Measurements from ENCODE around the gene MSTN. TPM values are rescaled to one million over a fixed set of nuclear protein-coding genes. Genes with fewer than 3 reads are reported as not detected.
"Not testable (repeated sequence)": the region's sequence is repeated elsewhere in the genome, so short reads cannot be mapped to it uniquely, and the experiment has no call there.

MSTN gene
- total RNA-seq, 1 donor from 2014 or later, result 31.1 TPM

DNA sequence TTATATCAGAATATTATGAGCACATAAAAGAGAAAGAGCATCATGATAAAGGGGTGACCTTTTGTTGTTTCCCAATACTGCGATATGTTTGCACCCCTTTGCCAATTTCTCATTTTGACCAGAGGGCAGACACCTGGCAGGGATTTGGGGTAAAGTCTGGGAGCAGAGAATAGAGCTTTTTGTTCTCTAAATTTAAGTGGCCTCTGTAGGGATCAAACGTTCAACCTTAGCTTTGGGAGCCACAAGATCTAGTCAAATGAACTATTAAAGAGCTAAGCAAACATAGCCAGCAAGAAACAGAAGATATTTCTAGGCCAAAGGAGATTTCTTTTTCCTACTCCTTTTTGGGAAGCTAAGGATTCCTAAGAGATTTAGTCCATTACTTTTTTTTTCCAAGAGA lies 1.1 kb upstream of the MSTN start:
- DNase-seq, result peak; percentile 6

- DNase-seq, result peak; percentile 41
Measured at GRCh38 chr2:190062053-190062452, 476 bp downstream of the MSTN start.

DNA sequence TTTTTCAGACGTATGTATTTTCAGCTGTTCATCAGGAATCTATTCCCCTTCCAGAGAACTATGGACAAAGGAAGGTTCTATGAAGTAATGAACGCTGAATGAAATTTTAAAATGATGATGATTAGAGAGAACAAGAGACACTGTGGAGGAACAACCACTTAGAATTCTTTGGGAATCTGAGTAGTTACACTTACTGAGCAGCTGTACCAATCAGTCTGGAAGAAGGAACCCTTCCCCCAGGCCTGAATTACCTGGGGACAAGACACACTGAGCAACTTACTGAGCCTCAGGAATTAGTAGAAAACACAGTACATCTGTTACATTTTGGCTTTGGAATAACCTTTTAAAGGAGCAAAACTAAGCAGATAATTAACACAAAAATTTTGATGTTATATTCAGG lies 1.9 kb downstream of the MSTN start:
- DNase-seq, result peak; percentile 69

- peak; percentile 20 for DNase-seq
Measured at GRCh38 chr2:190060019-190060418, 2.5 kb downstream of the MSTN start.

DNA sequence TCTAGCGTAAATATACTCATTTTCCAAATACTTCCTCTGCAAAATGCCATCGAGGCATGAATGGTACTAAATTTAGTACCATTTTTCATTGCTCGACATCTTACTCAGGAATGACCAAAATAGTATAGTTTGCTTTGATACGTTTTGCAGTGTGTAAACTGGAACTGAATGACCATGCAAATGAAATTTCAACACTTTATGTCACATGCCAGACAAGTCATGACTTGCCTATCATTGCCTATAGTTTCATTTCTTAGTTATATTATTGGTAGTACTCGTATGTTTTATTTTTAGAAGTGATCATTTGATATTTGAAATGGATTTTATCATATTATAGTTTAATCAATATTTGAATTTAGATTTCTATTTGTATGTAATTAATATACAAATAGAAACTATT lies 9.1 kb downstream of the MSTN start:
- no peak for DNase-seq

DNA sequence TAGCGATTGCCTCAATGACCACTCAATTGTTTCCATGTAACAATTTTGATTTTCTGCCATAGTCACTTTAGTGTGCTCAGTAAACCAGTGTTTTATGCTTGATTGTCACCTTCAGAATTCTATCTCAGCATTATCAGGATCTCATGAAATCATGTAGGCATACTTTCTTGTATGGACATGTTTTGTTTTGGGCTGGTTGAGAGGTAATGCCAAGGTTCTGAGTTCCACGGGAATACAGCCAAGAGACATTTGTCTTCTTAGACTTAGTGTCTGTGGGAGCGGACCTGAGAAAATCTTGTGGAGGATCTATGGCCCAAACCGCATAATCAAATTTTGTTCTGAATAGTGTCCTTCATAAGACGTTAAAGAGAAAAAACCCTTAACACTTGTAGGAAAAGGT lies 10.2 kb downstream of the MSTN start:
- no peak for DNase-seq

GRCh38 chr2:190051223-190051622 lies 11.3 kb downstream of the MSTN start:
- no peak for DNase-seq

DNA sequence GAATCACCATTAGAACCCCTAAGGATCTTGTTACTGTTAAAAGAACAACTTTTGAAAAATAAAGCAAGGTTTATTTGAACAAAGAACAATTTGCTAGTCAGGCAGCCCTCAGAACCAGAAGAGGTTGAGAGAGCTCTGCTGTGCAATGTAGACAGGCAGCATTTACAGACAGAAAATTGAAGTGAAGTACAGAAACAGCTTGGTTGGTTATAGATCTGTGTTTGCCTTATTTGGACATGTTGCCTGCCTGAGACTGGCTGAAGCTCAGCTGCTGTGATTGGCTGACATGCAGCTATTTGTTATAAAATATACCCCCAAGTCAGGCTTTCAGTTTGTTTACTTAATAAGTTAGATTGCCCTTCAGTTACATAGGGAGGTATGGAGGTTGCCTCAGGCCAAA lies 12.5 kb downstream of the MSTN start:
- DNase-seq, result no peak

DNA sequence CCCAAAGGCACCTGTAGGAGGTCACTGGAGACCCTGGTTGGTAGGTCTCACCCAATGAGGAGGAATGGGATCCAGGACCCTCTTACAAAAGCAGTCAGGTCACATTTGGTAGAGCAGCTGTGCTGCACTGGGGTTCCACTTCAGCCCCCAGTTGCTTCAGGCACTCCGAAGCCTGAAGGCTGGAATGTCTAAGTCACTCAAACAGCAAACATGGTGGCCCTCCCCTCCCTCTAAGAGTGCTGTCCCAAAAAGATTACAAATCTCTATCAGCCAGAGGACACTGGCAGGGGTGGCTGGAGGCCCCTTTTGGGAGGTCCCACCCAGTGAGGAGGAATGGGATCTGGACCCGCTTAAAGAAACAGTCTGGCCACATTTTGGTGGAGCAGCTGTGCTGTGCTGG lies 17.7 kb downstream of the MSTN start:
- DNase-seq, result no peak

- DNase-seq, result no peak
Measured at GRCh38 chr2:190043441-190043840, 19.1 kb downstream of the MSTN start.

DNA sequence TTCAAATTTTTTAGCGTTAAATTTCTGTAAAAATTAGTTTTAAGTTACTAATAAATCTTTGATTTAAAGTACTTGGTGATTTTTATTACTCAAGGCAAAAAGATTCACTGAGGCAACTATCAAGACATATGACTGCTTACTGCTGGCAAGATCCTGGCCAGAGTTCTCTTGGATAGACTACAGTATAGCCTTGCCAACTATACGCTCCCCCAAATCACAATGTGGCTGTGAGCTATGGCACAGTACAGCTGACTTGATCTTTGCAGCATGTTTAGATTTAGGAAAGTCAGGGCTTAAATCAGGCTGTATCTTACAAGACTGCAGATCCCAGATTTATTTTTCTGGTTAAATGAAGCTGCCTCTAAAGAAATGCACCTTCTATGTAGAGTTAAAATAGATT lies 26.5 kb downstream of the MSTN start:
- peak; percentile 24 for DNase-seq

DNA sequence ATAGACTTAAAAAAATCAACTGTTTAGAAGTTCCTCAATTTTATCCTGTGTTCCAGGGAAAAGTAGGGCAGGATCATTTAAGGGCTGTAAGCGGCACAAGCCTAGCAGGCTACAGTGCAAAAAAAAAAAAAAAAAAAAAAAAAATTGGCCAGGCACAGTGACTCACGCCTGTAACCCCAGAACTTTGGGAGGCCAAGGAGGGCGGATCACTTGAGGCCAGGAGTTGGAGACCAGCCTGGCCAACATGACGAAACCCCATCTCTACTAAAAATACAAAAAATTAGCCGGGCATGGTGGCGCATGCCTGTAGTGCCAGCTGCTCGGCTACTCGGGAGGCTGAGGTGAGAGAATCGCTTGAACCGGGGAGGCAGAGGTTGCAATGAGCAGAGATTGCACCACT lies 28.1 kb downstream of the MSTN start:
- not testable (repeated sequence) for DNase-seq

DNA sequence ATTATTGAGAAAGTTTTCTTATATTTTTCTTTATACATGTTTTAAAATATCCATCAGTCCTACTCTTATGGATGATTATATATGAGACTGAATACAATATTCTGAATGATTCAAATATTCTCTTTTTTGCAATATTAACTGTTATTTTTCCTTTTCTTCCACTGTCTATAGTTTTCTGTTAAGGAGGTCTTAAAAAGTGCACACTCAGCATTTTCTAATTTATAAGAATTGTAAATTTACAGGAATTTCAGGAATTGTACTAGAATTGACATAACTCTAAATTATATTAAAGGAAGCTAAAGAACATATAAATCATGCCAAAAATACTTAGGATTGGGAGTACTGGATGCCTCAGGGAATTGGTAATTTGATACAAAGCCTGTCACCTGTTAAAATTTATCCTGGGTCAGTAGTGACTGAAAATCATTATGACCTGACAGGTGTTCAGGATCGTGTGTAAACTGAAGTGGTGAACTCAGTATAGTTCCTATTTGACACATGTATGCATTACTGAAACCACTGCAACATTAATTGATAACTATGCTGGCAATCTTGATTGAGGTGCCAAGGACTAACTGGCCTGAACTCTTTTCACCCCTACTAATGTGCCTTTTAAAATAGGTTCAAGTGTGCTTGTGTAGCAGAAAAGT lies 30.4 kb downstream of the MSTN start:
- peak; percentile 43 for DNase-seq

GRCh38 chr2:190023860-190024259 lies 38.7 kb downstream of the MSTN start:
- DNase-seq, result peak; percentile 73

DNA sequence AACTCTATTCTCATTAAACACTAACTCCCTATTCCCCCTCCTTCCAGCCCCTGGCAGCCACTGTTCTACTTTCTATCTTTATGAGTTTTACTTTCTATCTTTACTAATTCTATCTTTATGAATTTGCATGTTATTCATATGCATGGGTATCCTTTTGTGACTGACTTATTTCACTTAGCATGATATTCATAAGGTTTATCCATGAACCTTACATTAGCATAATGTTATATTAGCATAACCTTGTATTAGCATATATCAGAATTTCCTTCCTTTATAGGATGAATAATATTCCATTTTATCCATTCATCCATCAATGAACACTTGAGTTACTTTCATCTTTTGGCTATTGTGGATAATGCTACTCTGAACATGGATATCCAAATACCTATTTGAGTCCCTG lies 41.8 kb downstream of the MSTN start:
- DNase-seq, result no peak

DNA sequence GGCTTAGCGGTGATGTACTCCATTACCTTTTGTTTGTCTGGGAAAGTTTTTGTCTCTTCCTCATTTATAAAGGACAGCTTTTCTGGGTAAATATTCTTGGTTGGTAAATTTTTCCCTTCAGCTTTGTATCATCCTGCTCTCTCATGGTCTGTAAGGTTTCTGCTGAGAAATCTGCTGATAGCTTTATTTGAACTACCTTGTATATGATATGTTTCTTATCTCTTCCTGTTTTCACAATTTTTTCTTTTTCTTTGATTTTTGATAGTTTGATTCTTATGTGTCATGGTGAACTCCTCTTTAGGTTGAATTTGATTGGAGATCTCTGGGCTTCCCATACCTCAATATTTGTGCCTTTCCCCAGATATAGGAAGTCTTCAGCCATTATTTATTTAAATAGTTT lies 44.7 kb downstream of the MSTN start:
- no peak for DNase-seq

- DNase-seq, result not testable (repeated sequence)
Measured at GRCh38 chr2:190015969-190016368, 46.6 kb downstream of the MSTN start.

All from tongue (tissue), 2 donors.